ENCODE results near the gene CLEC12A.
"Not testable (repeated sequence)": the region's sequence is repeated elsewhere in the genome, so short reads cannot be mapped to it uniquely, and the experiment has no call there.

GRCh38 chr12:10026666-10027065 lies 55.5 kb downstream of the CLEC12A start:
- TF ChIP-seq YY1 (IDR thresholded peaks at IDR 0.05; ENCODE audit: insufficient read depth, insufficient read length); ZNF274 (IDR thresholded peaks at IDR 0.05; ENCODE audit: low read depth, low read length); SUZ12 (IDR thresholded peaks at IDR 0.05; ENCODE audit: extremely low read depth, insufficient read depth, insufficient read length): not testable (repeated sequence)

Measured in NT2/D1 (cell line).